Nephron progenitor cell (in vitro differentiated cells): ENCODE data around the gene GALNT10.

Experiments
- DNase-seq: peaks from one replicate; pipeline ENCODE4 v3.0.0; 2021
- H3K27ac Mint-ChIP-seq: 2 replicates; pipeline ENCODE4 v1.8.0; 2021; ENCODE audit warnings: mild to moderate bottlenecking, moderate library complexity, mixed read lengths
- H3K27me3 Mint-ChIP-seq: 2 replicates; pipeline ENCODE4 v1.8.0; 2021; ENCODE audit warnings: mild to moderate bottlenecking, low read depth, mixed read lengths; ENCODE audit not compliant: poor library complexity
- H3K36me3 Mint-ChIP-seq: 2 replicates; pipeline ENCODE4 v1.8.0; 2021; ENCODE audit warnings: low read depth, mixed read lengths
- H3K4me1 Mint-ChIP-seq: 2 replicates; pipeline ENCODE4 v1.8.0; 2021; ENCODE audit warnings: mixed read lengths
- H3K4me3 Mint-ChIP-seq: 2 replicates; pipeline ENCODE4 v1.8.0; 2021; ENCODE audit warnings: mild to moderate bottlenecking, moderate library complexity, mixed read lengths
- H3K9me3 Mint-ChIP-seq: 2 replicates; pipeline ENCODE4 v1.8.0; 2021; ENCODE audit warnings: mild to moderate bottlenecking, moderate library complexity, mixed read lengths
- CTCF ChIP-seq: fragments of 200-600 bp; sonication (generic); IDR thresholded peaks from 2 replicates; pipeline ENCODE4 v1.5.0; 2021; ENCODE audit warnings: antibody characterized with exemption

Gene GALNT10

GRCh38 chr5:154302161-154302560 is 111.6 kb downstream of the GALNT10 start:
- H3K36me3 Mint-ChIP-seq = peaks cover 61% of the 10 kb centered on the region

GRCh38 chr5:154303133-154303532 is 112.6 kb downstream of the GALNT10 start:
- Mint-ChIP-seq H3K36me3 (peaks cover 53% of the 10 kb centered on the region), H3K4me3 (no peak overlapping the region), H3K27me3 (peaks cover 10% of the 10 kb centered on the region), H3K4me1 (peaks cover 20% of the 10 kb centered on the region), H3K27ac (peak overlapping the region; percentile 12), H3K9me3 (peaks cover 36% of the 10 kb centered on the region)
- no peak for TF ChIP-seq CTCF
- no peak for DNase-seq

More at GRCh38 chr5:154302161-154302560, 111.6 kb downstream of the GALNT10 start:
- peaks cover 36% of the 10 kb centered on the region for H3K9me3 Mint-ChIP-seq
- peak; percentile 60 for DNase-seq
- peaks cover 10% of the 10 kb centered on the region for H3K27me3 Mint-ChIP-seq
- peaks cover 20% of the 10 kb centered on the region for H3K4me1 Mint-ChIP-seq
- H3K27ac Mint-ChIP-seq = no peak overlapping the region
- no peak for TF ChIP-seq CTCF
- no peak overlapping the region for H3K4me3 Mint-ChIP-seq

GRCh38 chr5:154308443-154309370 is 118.2 kb downstream of the GALNT10 start:
- DNase-seq = no peak
- peaks cover 4% of the 10 kb centered on the region for H3K27me3 Mint-ChIP-seq
- no peaks in the 10 kb centered on the region for H3K4me1 Mint-ChIP-seq
- peaks cover 28% of the 10 kb centered on the region for H3K9me3 Mint-ChIP-seq
- no peak for TF ChIP-seq CTCF
- no peak overlapping the region for H3K4me3 Mint-ChIP-seq
- H3K27ac Mint-ChIP-seq = no peak overlapping the region
- H3K36me3 Mint-ChIP-seq = peaks cover 37% of the 10 kb centered on the region

- no peak for TF ChIP-seq CTCF
- Mint-ChIP-seq H3K4me1 (no peaks in the 10 kb centered on the region), H3K9me3 (peaks cover 22% of the 10 kb centered on the region), H3K36me3 (peaks cover 31% of the 10 kb centered on the region), H3K4me3 (no peak overlapping the region), H3K27me3 (peaks cover under 1% of the 10 kb centered on the region), H3K27ac (no peak overlapping the region)
- DNase-seq = no peak
Observed at GRCh38 chr5:154309371-154309745, 118.8 kb downstream of the GALNT10 start.

GRCh38 chr5:154309805-154310204 is 119.3 kb downstream of the GALNT10 start:
- DNase-seq = no peak
- TF ChIP-seq CTCF = no peak
- Mint-ChIP-seq H3K4me1 (no peaks in the 10 kb centered on the region), H3K36me3 (peaks cover 26% of the 10 kb centered on the region), H3K27me3 (no peaks in the 10 kb centered on the region), H3K4me3 (no peak overlapping the region), H3K27ac (no peak overlapping the region), H3K9me3 (peaks cover 17% of the 10 kb centered on the region)

GRCh38 chr5:154311362-154311761 is 120.8 kb downstream of the GALNT10 start:
- Mint-ChIP-seq H3K36me3 (peaks cover 11% of the 10 kb centered on the region), H3K4me3 (no peak overlapping the region), H3K9me3 (peaks cover 2% of the 10 kb centered on the region), H3K27me3 (no peaks in the 10 kb centered on the region), H3K27ac (no peak overlapping the region), H3K4me1 (peaks cover 2% of the 10 kb centered on the region)
- no peak for DNase-seq
- TF ChIP-seq CTCF = no peak
